GM18868 (cell line): Measurements from ENCODE around the gene GNL1.

ENCODE experiments used
- ATAC-seq: cut with Tn5 transposase; IDR thresholded peaks from one replicate; pipeline ENCODE4 v1.9.1; 2021; ENCODE audit warnings: mild to moderate bottlenecking, moderate library complexity; ENCODE audit not compliant: unreplicated experiment

The GNL1 gene

DNA sequence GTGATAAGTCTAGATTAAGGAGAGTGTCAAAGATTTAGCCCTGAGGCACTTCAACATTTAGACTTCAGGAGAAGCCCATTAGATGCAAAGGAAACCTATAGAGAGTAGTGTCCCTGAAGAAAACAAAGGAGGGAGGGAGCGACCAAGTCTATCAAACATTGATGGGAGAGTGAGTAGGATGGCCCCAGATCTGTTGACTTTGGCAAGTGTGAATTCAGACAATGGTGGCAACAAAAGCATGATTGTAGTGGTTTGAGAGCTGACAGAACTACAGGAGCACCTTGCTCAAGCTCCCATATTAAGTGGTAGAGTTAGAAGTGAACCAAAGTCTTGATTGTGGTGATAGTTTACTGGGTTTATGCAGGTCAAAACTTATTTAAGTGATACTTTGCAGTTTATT is 14.0 kb upstream of the GNL1 start:
- no peak for ATAC-seq

DNA sequence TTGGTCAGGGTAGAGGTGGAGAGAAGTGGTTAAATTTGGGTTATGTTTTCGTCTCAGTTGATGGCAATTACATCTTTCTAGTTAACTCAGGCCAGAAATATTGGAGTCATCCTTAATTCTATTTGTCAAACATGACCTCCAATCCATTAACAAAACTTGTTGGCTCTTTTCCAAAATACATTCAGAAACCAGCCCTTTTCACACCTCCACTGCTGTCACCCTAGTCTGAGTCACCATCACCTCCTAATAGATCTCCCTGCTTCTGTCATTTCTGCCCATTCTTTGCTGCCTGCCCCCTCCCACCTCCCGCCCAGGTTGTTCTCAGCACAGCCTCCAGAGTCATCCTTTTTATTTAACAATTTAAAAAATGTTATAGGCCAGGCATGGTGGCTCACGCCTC is 12.0 kb upstream of the GNL1 start:
- ATAC-seq: no peak

DNA sequence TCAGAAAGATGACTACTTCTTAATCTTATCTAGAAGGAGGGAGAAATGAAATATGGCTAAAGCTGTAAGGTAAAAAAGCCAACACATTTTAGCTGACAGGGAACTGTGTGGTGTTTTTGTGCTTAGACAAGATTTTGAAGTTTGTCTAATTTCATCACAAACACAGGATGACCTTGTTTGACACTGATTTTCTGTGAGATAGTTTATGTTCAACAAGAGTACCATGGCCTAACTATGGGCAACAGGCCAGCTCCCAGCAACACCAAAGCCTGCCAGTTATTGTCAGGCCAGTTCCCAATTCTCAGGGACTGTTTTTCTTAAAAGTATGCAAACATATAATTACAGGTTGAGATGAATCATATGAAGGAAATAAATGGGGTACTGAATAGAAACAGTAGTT is 9.5 kb upstream of the GNL1 start:
- no peak for ATAC-seq

DNA sequence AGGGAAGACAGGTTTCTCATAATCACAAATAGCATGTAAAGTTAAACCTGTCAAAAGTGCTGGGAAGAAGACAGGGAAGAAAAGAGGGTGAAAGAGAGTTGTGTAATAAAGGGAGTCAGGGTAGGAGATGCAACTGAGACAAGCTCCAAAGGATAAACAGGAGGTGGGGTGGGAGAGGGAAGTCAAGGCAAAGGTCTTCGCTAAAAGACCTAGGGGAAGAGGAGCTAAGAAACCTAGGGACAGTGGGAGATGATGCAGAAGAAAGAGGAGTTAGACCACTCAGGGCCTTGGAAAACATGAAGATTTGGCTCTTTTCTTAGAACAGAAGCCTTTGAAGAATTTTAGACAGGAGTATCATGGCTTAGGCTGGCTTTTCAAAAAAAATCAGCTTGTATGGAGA is 7.8 kb upstream of the GNL1 start:
- no peak for ATAC-seq

DNA sequence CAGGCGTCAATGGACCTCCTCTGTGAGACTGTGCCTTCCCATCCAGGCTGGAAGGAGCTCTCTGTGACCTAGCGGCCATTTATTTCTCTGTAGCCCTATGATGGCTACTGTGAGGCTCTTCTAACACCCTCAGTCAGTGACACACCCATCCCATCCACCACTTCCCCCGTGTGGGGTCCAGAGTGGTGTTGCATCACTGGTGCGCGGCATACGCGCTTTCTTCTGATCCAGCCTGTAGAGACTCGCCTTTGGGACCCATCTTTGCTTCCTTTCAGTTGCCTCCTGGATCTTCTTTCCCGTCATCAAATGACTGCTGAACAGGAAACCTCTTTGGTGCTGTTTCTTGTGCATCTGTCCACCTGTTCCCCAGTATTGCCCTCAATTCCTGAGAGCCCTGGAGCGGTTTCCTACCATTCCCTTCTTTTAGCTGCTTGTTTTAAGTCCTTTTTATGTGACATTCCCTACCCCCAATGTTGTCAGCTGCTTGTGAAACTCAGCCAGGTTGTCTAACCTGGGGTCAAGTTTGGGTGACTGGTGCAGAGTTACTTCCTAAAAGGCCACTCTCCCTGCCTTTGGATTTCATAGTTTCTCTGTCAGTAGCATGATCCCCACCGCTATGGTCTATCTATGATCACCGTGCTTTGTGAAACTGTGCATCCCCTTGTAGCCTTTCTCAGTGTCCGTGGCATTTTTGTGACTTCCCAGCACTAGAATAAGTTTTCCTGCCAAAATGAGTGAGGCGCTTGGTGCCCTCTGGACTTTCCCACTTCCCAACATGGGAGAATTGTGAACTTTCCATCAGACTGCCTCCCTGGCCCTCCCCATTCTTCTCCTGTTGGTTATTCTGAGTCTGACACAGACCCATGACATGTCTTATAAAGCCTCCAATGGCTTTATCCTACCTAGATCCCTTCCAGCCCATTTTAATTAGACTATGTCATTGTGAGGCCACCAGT is 6.5 kb upstream of the GNL1 start:
- no peak for ATAC-seq

DNA sequence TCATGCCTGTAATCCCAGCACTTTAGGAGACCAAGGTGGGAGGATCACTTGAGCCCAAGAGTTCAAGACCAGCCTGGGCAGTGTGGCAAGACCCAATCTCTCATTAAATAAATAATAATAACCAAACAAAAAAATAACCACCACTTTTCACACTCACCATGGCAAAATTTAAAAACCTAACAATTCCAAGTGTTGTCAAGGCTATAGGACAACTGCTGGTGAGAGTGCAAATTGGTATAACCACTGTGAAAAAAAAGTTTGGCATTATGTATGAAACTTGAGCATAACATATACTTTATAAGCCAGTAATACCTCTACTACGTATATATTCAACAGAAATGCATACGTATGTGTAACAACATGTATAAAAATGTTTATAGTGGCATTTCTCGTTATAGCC is 4.6 kb upstream of the GNL1 start:
- ATAC-seq: no peak

DNA sequence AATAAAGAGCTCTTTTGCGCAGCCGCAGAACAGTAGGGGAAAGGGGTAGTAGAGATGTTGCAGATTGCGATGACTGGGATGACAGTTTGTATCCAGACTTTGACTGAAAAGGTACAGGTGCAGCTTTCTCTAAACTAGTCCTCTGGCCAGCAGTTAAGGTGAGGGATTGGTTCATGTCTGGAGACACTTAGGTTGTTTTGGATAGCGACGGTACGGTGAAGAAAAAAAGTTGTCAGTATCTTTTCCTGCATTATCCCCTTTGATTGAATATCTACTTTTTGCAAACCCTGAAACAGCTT is 1.3 kb upstream of the GNL1 start:
- peak; percentile 5 for ATAC-seq

DNA sequence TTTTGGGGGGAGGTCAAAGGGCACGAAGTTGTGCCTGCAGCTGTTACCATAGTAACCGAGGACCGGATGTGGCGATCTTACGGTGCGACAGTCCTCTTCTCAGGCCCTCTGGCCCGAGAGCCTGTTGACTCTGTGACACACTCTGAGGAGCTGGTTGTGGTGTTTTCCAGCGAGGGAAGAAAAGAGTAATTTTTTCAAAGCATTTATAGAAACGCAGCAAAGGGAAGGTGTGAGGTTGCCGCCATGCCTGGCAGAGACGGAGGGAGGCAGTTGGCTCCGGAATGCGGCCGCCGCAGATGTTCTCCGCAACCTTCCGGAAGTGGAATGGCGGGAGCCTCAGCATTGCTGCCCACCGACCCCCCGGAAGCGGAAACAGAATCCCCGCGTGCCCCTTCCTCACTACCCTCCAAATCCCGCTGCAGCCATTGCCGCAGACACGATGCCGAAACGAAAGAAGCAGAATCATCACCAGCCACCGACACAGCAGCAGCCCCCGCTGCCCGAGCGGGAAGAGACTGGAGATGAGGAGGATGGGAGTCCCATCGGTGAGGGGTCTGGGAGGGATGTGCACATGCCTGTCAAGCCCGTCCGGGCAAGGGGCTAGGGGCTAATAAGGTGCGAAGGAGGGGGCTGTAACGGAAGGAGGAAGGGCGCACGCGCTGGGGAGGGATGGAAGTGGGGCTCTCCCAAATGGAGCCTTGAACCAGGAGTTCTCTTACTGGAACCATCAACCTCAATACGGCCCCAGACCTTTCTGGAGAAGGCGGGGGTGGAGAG is 805 bp upstream of the GNL1 start, which contains the start of gene PRR3:
PRR3 (plus strand) TSS at position 390 of the 777 bp plus-strand sequence; CDS start at position 440, 50 bp downstream.
- peak; percentile 45 for ATAC-seq

DNA sequence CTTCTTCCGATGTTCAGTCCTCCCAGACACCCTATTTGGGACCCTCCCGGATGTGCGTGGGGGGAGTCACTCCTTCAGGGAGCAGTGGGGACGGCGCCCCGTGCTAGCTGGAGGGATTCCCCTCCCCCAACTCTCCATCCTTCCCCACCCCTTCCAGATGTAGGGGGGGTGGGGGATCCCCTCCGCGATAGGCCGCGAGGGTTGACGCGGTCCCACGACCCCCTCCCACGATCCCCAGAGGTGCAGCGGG is 548 bp downstream of the GNL1 start:
- no peak for ATAC-seq

DNA sequence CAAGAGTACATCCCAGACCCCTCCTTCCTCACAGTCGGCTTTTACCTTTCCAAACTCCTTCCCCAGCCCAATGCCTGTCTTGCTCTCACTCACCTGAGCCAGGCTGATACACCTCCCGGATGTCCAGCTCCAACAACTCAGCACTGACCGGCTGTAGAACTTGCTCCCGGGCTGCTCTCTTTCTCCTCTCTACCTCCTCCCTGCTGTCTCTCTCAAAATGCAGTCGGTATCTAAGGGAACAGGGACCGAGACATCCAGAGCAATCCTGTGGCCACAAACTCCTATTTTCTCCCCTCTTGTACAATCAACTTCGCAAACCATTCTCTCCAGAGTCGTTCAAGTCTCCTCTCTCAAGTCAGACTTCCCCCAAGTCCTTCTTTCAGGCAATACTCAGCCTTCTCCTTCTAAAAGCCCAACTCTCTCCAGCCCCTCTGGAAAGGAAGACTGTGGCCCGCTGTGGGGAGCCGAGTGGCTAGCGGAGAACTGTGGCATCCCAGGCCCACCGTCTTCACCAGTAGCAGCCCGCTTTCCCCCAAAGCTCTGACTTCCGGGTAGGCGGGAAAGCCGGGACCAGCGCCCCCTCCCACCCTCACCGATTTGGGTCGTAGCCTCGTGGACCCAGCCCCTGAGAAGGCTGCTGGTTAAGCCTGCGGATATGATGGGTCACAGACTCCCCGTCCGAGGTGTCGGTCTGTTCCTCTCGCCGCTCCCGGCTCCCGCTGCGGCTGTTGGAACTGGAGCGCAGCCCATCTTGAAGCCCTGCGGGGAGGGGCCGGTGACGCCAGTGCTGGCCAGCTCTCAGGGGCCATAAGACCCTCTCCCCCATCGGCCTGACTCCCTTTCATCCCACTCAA is 1.1 kb downstream of the GNL1 start:
- ATAC-seq: no peak

DNA sequence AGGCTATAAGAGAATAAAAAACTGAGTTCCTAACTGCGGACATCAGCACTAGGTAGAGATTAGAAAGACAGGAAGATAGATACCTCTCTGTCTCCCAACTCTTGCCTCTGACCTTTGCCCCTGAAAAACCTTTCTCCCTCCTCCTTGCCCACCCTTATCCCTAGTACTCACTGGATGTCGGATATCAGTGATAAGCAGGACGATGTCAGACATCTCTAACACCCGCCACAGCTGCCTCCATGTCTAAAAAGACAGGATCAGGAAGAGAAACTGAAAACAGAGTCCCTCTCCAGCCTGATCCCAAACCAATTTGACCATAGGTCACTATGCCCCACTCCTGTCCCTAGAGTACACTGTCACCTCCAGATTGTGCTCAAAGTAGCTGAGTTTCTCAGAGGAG is 1.9 kb downstream of the GNL1 start:
- no peak for ATAC-seq

DNA sequence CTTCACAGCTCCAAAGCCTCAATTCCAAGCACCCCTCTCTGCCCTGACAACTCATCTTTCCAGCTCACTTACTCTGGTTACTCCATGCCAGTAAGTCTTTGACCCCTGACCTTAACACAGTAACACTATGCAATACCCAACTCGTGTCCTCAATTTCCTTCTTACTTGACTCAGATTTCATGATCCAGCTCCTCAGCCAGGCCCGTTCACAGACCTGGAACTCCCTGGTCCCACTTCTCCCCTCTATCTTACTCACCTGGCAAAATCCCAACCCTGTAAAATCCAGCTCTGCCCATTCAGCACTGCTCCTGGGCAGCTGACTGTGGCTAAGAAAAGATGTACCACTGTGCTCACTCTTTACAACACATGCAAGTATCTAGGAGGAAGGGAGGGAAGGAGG is 7.9 kb downstream of the GNL1 start:
- no peak for ATAC-seq

DNA sequence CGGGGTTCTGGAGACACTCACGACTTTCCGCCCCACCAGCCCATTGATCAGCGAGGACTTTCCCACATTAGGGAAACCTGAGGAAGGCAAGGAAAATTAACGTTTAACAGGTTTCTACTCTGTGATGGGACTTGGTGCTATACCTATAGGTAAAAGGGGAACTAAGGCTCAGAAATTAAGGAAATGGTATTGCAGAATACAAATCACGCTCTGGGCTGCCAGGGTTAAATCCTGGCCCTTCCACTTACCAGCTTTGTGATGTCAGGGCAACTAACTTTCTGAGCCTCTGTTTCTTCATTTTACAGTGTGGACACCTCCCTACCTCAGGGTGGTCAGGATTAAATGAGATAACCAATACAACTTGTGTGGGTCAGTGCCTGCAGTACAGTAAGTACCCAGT is 8.8 kb downstream of the GNL1 start:
- ATAC-seq: no peak

DNA sequence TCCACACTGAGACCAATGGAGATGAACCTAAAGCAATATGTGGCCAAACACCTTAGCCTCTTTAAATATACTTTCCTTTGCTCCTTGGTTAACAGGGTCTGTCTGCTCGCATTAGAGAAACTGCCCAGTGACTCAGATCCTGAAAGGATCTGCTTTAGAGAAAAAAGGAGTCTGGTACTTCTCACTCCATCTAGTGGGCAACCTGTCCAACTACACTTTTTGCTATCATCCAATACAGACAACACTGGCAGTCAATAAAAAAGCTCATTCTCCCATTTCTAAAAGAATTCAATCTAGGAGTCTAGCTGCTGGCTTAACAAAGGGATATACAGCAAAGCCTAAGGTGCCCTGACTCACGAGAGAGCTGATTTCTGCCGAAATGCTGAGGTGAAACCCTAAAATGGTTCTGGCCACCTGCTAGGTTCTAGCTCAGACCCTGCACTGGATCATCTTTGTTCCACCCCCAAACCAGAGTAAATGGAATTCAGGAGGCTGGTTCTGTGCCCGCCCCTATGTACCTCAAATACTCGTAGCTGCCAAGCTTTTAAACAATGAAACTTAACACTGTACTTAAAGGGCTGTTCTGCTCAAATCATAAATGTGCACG is 11.5 kb downstream of the GNL1 start:
- ATAC-seq: no peak

DNA sequence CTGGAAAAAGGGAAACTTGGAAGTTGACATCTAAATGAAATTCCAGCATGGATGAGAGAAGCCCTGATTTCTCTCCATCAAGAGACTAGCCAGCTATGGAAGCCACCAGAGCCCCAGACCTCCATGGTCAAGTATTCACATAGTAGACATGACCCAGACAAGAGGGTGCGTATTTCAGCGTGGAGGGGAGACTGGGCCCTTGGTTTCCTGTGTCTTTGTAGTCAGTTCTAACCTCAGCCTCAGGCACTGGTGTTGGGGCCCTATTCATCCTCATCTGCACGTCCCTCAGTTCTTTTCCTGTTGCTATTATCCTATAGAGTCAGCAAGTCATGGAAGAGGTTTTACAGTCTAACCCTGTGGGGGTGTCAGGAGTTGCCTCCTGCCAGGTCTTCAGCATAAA is 12.5 kb downstream of the GNL1 start:
- no peak for ATAC-seq

DNA sequence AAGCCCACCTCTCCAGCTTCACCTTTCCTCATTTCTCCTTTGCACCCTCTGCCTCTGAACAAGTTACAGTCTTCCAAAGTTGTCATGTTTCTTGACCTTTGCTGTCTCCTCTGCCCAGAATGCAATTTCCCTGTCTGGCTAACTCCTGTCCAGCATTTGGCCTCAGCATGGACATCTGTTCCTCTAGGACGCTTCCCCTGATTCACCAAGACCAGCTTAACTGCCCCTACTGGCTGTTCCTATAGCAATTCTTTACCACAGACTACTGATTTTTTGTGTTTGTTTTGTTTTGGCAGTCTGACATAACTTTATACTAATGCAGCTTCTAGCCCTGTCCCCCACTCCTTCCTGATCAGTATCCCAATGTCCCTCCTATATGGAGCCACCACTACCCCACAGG is 13.4 kb downstream of the GNL1 start:
- ATAC-seq: no peak

DNA sequence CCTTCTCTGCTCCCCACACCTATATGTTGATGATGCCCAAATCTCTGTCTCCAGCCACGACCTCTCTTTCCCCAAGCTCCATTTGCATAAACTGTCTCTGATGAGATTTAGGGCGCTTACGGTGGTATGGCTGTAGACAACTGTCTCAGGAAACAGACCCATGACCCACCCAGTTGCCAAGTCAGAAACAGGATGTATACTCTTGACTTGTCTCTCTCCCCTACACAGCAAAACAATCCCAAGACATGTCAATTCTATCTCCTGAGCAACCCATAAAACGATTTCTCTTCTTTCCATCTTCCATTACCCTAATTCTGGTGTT is 13.9 kb downstream of the GNL1 start:
- ATAC-seq: no peak

DNA sequence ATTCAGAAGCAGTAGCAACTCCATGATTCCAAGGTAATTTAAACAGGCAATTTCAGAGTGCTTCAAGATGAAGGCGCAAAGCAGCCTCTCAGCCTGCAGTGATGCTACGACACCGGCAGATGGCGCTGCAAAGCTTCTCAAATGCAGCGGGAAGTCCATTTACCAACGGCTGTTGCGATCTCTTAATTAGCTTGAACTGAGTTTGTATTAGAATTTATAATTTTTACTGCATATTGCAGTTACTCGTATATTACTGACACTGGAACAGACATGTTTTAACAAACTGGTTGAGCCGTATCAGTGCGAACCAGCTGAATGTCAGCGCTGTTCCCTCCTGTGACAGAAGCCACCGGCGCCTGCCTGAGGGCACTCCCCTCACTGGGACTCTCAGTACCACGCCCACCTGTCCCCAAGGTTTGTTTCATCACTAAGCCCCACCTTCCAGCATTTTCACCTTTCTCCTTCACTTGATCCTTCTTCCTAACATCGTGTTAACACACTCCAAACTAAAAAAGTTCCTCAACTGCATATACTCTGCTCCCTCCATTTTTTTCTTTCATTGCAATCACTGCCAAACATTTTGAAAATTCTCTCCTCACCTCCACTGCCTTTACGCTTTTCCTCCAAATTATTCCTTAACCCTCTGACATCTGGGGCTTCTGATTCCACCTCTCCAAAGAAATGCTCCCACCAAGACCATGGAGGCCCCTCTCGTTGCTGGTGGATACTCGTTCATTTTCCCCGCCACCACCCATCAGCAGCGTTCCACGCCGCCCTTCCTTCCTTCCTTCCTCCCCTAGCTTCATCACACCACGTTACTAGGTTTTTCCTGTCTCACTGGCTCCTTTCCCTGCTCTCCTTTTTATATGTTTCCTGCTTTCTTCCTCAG is 14.5 kb downstream of the GNL1 start:
- peak; percentile 51 for ATAC-seq

DNA sequence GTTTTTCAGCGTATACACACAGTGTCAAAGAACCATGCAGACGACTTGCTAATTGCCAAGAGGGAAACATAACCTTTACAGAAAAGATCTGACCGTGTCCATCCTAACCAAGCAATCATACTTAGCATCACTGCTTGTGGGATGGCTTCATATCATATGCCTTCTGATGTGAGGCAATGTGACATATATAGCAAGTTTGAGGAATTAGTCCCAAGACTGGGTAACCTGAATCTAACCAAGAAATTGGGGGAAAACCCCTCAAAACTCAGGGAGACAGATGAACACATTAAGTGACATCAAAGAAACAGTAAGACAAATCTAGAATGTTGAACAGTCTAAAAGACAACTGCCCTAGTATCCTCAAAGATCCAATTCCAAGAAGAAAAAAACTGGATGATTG is 18.4 kb downstream of the GNL1 start:
- no peak for ATAC-seq
